ENCODE results near the gene TNNI3K.
A peak's percentile ranks its signal among the peaks of the same experiment; 100 is the strongest.

The TNNI3K gene

DNA sequence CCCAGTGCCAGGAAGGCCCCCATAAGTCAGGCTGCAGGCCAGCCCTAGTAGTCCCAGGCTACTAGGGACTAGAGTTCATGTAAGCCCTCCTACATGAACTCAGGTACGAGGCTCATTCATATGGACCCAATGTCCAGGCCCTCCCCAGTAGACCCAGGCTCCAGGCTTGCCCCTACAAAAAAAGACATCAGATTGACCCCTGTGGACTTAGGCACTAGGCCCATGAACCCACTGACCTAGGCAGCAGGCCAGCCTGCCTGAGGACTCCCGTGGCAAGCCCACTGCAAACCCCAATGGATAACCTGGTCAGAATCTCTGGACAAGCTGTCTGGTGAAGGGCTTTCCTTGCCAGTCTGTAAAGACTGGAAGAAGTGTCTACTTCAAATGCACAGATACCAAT is 51.2 kb downstream of the TNNI3K start:
- DNase-seq (ENCODE audit: low spot score), result no peak

DNA sequence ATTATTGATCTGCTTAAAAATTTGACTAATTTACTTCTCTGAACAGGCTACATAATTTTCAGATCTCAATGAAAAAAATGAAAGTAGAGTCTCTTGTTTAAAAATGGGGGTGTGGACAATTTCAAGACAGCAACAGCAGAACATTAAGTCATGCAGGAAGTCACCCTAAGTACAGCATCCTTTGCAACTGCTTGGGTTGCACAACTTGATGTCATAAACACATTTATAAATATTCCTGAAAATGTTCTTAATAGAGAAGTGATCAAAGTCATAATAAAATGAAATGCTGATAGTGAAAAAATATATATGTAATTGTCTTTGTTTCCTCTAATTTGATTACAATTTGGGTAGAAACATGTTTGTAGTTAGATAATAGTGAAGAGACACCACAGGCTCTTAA is 79.3 kb downstream of the TNNI3K start:
- no peak for DNase-seq (ENCODE audit: low spot score)

DNA sequence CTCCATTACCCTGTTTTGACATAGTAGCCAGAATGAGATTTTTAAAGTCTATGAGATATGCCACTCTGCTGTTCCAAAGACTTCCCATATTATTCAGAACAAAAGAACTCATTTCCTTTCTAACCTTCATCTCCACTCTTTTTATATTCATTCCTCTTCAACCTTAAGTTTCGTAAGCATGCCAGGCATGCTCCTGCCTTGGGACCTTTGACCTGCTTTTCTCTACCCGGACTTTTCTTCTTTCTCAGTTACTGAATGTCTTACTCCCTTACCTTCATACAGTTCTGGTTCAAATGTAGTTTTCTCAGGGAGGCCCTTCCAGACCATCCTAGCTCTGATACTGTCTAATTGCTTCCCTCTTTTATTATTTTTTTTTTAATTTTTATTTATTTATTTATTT is 81.1 kb downstream of the TNNI3K start:
- no peak for DNase-seq (ENCODE audit: low spot score)

DNA sequence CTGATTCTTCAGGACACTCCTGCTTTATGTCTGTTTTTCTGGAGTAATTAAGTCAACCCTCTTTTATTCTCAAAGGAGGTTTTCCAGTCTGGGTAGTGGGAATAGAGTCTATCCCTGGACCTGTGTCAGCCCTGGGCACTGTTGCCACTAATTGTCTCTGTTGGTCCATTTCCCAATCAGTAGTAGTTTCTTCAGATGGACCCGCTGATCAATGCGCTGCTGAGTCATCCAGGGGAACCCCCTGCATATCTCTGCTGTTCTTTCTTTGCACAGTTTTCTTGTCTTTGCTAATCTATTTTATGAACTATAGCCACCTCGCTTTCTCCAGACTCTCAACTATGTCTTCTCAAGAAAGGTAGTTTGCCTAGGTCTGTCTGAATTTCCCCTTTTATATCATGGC is 82.5 kb downstream of the TNNI3K start:
- no peak for DNase-seq (ENCODE audit: low spot score)

DNA sequence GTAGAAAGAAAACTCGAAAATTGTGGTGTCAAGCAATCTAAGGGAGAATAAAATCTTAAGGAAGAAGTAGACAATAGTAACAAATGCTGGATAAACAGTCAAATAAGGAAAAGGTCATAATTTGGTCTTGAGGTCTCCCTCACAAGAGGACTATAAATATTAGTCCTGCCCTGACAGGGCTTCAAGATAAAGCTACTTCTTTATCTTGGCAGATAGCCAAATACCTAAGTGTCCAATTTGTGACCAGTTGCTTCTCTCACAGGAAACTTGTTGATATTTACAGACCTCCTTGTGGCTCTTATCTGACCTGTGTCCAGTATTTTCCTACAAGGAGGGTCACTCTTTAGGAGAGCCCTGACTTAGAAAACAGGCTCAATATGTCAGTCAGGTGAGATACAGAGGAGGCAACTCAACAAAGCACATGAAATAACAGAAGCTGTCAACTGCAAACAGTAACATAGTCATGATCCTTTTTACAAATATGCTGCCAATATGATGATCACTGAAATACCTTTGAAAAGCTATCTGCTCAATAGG is 88.8 kb downstream of the TNNI3K start:
- DNase-seq (ENCODE audit: low spot score), result no peak

DNA sequence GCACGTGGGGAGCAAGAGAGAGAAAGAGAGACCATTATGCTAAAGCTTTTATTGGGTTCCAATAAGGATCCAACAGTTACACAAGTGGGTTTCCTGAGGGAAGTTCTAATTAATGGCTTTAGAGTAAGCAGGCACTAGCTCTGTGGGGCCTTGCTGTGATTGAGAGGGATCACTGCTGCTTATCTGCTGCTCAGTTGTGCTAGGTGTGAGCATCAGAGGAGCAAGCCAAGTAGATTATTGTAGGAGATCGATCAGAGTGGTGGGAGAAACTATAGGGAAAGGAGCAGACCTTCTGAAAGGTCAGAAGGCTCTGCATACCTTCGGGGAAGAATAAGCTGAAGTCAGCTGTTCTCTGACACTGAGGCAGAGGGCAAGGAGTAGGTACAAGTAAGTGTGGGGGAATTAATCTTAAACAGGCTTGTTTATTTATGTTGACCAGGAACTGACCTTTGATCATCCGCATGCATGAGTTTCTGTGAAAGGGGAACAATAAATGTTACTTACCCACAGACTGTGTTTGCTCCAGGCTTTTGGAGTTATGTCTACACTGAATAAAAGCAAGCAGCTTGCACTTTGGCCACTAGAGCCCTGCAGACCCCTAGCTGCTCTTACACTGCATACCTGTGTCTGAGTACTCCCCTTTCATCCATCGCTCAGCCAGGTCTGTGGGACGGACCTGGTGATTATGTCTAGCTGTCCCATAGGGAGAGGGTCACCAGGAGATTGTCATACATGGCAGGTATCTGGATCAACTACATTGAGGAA is 89.7 kb downstream of the TNNI3K start:
- no peak for DNase-seq (ENCODE audit: low spot score)

DNA sequence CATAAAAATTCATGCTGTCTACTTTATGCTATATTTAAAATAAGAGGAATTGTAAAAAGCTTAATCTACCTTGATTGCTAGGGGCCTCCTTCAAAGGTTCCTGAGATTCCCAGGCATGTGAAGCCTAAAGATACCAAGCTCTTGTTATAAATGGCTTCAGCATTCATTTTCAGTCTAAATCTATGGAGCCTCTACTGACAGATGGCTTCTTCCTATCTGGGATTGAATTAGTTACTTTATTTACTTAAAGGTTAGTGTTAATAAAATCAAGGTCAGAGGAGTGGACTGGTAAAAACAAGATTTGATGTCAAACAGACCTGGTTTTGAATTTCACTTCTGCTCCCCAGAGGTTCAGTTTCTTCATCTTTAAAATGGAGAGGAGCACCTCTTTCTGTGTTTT is 93.7 kb downstream of the TNNI3K start:
- DNase-seq (ENCODE audit: low spot score), result no peak

DNA sequence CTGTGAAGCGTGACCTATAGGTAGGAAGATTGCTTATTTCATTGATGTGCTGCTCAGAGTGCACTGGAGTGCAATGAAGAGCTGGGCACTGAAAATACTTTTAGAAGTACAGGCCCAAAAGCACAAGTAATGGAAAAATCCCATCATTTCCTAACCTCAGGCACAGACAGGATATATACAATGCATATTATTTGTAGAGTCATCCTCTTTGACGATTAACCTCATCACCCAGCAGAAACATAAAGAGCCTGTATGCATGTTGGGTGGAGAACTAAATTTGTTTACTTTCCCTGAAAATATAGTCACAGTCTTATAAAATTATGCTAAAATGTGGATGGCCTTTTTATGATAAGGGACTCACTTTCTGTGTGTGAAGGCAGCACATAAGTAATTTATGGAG is 98.1 kb downstream of the TNNI3K start:
- DNase-seq (ENCODE audit: low spot score), result no peak

DNA sequence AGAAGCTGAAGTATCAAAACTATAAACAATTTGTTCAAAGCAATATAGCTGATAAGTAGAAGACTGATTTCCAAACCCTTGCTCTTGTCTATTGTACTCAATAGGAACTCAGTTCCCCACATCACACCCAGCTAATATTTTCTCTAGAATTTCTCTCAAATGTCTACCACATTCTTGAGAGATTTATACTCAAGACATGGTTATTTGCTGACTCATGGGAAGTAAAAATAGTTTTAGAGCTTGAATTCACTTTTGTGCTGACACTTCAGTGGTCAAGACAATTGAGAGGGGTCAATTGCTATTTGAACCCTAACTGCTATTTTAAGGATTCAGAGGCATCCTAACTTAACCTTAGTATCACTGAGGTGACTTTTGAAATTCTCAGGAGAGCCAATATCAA is 99.0 kb downstream of the TNNI3K start:
- no peak for DNase-seq (ENCODE audit: low spot score)

DNA sequence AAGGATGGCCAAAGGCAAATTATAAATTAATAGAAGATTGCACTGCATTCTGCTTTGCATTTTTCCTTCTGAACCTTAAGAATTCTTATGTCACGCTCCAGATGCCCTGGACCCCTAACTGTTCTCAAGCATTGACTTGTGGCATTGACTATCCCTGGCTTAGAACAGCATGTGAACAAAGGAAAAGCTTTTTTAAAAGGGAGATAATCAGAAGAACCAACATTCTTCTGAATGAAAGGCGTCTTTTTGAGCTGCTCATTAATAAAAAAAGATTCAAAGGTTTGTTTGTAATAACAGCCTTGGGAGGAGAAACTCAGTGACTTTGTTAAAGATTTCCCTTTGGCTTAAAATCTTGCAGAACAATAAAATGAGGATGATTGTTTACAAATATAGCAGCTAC is 105.5 kb downstream of the TNNI3K start:
- DNase-seq (ENCODE audit: low spot score), result no peak

DNA sequence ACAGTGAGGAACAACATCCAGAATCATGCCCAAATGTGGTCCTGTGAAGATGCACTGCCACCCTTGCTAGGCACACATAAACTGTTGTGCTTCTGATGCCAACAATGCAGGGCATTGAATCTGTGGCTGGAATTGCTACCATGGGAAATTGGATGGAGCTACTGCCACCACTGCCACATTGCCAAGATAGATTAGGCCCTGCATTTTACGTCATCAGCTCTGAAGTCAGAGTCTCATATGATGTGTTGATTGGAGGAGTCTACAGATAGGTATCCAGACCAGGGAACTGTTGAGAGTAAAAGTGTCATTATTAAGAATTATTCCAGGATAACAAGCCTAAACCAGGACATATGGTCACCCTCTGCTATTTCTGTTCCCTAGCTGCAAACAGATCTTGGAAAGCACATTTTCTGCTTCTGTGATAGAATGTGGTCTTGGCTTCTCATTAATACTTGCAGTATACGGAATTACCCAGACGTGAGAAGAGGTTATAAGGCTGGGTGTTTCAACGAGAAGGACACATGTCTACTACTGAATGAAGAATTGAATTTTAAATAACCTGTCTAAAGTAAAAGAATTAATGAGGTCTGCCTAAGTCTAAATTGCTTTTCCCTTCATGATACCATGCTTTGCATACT is 106.6 kb downstream of the TNNI3K start:
- DNase-seq (ENCODE audit: low spot score), result peak; percentile 56

DNA sequence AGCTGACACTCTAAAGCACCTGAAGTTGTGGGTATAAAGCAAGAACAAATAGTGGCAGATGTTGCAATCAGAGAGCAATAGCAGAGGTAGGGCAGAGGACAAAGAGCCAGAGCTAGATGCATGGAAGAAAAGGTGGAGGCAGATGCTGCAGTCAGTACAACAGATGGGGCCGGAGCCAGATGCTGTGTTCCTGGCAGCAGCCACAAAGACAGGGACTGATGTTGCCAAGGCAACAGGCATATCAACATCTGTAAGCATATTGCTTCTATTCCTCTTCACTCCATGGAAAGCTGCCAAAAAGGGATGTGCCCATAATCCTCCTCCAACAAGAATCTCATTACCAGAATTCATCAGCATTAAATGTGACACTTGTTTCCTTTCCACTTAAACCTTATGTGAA is 108.0 kb downstream of the TNNI3K start:
- DNase-seq (ENCODE audit: low spot score), result peak; percentile 9

DNA sequence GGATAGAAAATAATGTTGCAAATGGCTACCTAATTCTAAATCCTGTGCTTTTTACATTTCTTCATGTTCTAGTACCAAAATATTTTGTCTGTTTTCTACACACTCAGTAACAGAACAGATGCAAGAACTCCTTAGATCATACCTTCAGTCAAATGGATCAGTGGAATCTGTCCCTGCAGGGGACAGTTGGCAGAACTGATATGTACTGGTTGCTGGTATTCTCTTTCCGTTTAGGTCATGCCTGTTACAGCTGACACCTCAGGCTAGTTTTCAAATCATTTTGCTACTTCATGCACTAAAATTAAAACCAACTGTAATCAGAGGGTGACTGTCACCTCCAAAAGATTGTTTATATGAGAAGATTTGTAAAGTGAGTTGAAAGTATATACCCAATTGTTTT is 109.2 kb downstream of the TNNI3K start:
- DNase-seq (ENCODE audit: low spot score), result peak; percentile 19

DNA sequence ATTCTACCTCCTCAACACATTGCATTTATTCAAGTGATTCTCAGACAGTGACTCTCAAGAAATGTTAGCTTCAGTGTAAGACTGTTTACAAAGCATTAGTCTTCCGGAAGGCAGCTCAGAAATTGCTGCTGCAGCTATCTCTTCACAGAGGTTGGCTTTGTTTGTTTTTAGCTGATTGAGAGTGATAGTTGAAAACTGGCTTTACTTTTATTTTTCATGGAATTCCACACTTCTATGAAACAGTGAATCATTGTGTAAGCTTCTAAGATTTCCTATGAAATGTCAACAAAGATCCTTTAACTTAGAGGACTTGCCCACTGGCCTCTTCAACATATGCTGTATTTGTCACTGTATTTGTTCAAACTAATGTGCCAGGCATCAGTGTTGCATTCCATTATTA is 121.3 kb downstream of the TNNI3K start:
- no peak for DNase-seq (ENCODE audit: low spot score)

DNA sequence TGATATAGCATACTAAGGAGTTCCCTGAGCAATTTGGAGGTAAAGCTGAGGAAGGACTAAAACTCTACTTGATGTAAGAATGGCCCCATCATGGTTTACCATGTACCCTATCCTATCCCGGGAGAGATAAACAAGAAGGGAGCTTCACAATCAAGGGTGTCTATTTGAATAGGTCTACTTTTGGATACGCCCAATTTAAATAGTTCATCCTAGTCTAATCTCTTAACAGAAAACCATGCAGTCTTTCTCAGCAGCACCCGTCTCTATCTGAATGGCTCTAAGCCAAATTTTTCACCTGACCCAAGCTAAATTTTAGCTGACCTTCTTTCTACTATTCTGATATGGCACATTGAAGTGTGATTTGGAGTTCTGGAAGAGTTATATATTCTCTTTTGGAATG is 122.0 kb downstream of the TNNI3K start:
- no peak for DNase-seq (ENCODE audit: low spot score)

DNA sequence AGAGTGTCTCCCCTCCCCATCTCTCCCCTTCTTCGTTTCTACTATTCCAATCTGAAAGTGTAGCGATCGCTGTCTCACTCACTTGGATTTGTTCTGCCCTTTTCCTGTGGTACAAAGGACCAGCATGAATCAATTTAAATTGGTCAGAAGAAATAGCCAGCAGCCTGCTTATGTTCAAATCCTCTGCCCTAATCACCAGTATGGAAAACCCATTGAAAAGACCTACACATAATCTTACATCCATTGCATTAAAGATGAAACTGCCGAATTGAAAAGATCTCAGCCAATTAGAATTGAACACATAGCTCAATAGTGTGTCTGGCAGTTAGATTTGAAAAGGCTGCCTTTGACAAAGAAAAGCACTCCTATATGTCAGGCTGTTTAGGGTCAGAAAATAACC is 122.6 kb downstream of the TNNI3K start:
- no peak for DNase-seq (ENCODE audit: low spot score)

DNA sequence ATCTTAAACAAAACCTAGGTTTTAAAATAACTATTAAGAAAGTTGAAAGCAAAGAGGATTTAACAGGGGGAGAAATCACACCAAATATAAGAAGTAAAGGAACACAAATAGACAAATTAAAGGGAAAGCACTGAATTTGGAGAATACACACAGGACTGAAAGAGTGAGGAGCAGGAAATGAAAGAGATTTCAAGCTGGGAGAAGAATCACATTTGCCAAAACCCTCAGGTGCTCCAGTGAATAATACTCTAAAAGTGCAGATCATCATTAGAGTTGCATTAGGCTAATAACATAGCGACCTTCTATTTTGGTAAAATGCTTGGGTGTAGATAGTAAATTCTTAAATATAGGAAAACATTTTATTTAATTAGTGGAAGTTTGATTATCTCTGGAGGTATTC is 127.5 kb downstream of the TNNI3K start:
- peak; percentile 74 for DNase-seq (ENCODE audit: low spot score)

DNA sequence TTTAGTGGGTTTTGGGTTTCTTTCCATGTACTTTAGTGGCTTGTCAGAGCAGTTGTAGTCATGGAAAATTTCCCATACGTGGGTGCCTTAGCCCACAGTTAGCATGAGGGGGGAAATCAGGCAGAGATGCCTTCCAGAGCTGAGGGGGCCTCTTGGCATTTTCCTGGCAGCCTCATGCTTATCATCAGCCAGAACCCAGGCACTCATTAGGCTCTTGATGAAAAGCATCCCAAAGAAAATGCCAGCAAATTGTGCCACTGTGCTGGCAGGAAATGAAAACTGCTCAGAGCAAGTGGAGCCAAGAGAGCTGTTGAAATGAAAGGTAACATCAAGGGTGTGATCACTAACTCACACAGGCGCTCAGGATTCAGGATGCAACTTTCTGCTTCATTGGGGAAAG is 128.0 kb downstream of the TNNI3K start:
- DNase-seq (ENCODE audit: low spot score), result peak; percentile 89

DNA sequence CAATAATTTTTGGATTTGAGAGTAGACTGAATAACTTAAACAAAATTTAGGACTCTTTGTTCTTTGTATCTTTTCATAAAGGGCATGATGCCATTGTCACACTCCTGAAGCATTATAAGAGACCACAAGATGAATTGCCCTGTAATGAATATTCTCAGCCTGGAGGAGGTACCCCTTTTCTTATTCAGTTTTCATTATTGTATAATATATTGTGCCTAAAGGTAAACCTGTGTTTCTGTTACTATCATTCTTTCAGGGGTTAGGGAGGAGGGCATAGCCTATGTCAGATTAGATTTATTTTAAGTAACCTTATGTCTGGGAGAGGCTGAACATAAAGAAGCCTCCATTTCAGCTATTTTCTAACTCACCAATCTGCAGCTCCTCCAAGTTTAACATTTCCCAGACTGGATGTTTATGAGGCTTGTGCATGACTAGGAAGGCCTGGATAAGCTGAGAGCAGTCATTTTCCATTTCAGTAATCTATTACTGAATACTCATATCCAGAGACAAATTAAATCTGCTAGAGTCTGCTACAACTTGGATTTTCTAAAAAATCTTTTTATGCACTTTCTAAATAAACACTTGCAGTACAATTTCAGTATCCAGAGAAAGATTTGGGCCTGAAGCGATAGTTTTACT is 132.1 kb downstream of the TNNI3K start:
- DNase-seq (ENCODE audit: low spot score), result no peak

DNA sequence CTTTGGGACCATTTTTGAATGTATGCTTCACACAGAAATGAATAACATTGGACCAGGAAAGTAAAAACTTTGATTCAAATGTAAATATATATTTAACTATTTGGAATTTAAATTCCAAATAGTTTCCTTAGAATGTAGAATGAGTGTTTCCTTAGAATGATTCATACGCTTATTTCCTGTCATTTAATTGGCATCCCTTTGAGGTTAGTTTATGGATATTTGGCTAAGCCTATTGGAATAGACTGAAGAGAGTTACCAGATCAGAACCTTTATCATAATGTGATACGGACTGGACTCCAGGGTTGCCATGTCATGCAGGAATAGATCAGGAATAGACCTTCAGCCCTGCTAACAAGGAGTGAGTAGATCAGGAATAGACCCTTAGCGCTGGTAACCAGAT is 133.1 kb downstream of the TNNI3K start:
- DNase-seq (ENCODE audit: low spot score), result no peak

DNA sequence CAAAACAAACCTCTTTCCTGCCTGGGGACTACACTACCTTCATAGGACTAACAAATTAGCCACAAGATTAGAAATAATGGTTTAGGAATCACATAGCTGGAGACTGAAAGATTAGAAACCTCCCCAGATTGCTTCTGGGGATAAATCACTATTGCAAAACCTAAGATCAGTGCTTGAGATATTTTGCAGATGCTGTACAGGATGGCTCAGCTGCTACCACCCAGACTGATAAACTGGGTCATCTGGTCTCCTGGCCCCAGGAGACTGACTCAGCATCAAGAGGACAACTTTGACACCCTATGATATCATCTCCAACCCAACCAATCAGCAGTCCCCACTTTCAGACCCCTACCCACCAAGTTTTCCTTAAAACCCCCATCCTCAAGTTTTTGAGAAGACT is 140.2 kb downstream of the TNNI3K start:
- DNase-seq (ENCODE audit: low spot score), result no peak

DNA sequence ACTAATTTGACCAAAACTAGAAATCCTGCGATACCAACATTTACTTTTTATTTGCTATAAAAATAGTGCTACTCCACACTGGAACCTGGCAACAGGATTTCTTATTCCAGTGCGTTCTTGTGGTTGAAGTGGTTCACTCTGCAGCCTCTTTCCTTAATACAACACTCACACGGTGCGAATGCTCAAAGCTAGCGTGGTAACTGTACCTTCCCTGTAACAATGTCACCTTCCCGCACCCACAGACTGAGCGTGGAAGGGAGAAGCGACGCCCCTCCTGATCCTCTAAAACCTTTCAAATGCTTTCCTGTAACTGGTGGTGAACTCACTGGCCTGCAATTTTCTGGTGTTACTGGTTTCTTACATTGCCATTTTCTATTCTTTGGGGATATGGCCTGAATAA is 145.1 kb downstream of the TNNI3K start:
- DNase-seq (ENCODE audit: low spot score), result no peak

DNA sequence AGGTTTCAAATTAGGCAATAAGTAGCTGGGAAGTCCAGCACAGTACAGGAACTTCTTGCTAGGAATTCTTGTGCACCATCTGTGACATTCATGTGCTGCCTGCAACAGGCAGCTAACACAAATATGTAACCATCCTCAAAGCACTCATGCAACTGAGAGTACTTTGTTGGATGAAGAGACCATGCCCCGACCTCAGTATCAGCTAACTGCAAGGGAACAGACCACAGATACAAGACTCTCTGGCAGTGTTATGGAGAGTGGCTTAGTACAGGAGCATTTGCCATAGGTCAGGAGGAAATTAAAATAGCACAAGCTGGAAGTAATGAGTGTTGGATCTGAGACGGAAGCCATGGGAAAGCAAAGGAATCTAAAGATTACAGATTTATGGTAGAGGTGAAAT is 153.7 kb downstream of the TNNI3K start:
- DNase-seq (ENCODE audit: low spot score), result no peak

All from cerebellar cortex (tissue), 1 donor.